HG03575 (cell line): ENCODE data around the gene DCX.
"Not testable (repeated sequence)": the region's sequence is repeated elsewhere in the genome, so short reads cannot be mapped to it uniquely, and the experiment has no call there.

Experiments
- ATAC-seq: cut with Tn5 transposase; IDR thresholded peaks from one replicate; pipeline ENCODE4 v1.9.1; 2021; ENCODE audit not compliant: unreplicated experiment, insufficient number of reproducible peaks, low FRiP score; ENCODE audit errors: extremely low read depth

DCX gene

DNA sequence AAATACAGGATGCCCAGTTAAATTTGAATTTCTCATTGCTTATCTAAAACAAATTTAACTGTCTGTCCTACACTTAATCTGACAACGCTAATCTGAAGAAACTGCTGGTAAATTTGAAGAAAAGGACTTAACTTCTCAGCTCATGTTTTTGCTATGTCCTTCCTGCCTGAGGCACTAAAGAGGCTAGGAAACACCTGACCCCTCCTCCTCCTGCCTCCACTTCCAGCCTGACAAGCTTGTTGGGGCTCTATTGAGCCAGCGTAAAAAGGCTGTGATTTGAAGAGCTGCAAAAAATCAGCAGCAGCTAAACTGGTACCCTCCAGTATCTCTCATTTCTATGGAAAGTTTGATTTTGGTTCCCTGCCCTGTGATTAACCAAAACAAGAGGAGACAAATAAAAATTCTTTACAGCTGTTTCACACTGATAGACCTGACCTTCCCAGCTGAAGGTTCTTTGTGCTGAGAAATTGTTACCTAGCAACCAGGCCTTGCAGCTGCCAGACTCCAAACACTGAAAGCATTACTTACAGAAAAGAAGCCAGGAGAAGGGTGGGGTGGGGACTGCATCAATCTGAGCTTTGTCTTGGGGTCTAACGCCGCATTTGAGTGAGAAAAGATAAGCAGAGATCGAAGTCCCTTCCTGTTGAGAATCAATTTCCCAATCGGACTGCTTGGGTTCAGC, 35.0 kb downstream of the DCX start:
- no peak for ATAC-seq

DNA sequence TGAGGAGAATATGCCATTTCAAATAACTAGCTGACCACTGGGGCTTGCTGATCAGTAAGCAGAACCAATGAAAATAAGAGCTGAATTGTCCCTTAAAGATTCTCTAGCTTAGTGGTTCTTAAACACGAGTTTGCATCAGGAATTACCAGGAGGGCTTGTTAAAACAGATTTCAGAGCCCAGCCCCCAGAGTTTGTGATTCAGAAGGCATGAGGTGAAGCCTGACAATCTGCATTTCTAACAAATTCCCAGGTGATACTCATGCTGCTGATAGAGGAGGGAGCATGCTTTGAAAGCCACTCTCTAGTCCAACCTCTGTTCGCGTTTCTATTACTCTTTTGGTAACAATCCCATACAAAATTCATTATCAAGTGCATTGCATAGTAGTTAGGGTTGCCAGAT, 35.5 kb downstream of the DCX start:
- ATAC-seq: no peak

DNA sequence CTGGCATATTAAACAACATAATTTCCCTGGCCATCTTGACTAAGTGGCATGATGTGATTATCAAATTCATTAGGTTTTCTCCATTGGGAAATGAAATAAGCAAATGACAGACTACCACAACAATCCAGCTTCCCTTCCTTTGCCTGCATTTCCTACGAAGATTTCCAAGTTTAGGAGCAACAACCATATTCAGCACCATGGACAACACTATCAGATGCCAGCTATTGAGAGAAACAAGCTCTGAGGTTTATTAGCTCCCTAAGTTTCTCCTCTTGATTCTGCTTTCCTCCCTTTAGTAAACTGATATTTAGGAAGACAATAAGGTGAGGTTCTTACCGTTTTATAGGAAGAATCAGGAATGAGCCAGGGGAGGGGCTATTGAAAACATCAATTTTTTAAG, 36.2 kb downstream of the DCX start:
- no peak for ATAC-seq

DNA sequence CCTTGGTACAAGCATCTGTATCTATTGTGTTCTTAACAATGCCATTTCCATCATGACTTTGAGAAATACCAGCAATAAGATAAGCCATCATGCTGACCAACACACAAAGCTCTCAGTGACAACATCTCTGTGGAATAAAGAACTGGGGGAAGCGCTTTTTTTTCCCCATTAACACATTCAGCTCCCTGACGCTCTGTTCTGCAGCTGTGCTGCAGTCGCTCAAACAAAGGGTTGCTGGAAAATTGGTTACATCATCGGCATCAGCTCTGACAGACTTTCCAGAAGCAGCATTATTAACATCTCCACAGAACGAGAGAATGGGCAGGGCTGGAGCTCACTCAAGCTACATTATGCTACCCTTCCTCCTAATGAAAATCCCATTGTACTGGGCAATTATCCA, 39.9 kb downstream of the DCX start:
- ATAC-seq: no peak

DNA sequence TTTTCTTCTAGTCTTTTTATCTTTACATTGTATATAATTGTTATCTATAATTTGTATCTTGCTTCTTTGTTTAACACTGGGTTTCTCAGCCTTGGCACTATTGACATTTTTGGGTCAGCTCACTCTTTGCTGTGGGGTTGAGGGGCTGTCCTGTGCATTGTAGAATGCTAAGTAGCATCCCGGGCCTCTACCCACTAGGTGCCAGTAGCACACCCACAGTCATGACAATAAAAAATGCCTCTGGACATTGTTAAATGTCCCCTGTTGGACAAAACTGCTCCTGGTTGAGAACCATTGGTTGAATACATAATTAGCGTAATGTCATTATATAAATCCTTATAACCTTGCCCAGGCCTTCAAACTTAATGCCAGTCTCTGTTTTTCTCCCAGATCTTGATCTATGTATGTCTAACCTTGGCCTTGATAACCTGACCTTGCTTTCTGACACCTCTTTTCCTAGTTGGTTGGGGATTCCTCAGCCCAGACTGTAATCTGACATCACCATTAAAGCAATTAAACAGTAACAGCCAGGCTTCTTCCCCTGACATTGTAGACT, 46.1 kb downstream of the DCX start:
- no peak for ATAC-seq

DNA sequence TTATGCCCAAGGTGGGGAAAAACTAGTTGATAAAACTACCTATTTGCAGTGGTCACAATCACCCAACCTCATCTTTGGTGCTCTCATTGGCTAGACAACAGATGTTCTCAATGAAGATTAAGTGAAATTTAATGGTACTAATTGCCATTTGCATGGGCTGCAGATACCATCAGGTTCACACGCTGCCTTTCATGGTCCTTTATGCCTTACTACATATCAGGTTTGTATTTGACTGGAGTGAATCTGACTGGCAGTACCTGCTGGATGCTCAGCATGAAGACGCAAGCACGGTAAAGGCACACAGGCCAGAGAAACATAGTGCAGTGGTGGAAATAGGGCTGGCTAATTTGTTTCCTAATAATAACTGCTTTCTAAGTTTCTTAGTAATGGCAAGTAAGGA, 48.3 kb downstream of the DCX start:
- no peak for ATAC-seq

DNA sequence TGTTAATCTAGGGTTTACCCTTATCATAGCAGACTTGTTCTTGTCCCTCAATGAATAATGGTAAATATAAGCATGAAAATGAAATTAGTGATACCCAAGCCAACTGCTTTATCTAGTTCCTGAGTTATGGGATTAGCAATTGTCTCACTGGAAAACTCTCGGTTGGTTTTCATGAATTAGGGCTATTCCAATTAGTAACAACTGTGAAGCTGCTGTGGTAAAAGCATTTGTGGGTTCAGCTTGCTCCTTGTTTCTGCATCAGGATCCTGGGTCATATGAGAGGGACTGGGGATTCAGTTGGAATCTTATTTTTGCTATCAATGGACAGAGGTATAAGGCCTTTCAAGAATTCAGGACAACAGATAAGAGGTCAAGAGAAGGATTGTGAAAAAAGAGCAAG, 50.2 kb downstream of the DCX start:
- no peak for ATAC-seq

DNA sequence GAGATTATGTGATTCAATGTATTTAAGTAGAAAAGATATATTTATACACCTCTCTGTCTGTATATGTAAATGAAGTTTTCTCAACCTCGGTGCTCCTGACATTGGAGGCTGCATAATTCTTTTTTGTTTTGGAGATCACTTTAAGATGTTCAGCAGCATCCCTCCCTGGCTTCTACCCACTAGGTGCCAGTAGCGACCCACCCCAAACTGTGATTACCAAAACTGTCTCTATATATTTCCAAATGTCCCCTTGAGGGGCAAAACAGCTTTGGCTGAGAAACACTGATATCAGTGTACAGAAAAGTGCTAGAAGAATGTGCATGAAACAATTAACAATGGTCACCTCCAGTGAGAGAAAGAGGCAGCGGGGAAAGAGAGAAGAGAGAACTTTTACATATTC, 51.2 kb downstream of the DCX start:
- no peak for ATAC-seq

DNA sequence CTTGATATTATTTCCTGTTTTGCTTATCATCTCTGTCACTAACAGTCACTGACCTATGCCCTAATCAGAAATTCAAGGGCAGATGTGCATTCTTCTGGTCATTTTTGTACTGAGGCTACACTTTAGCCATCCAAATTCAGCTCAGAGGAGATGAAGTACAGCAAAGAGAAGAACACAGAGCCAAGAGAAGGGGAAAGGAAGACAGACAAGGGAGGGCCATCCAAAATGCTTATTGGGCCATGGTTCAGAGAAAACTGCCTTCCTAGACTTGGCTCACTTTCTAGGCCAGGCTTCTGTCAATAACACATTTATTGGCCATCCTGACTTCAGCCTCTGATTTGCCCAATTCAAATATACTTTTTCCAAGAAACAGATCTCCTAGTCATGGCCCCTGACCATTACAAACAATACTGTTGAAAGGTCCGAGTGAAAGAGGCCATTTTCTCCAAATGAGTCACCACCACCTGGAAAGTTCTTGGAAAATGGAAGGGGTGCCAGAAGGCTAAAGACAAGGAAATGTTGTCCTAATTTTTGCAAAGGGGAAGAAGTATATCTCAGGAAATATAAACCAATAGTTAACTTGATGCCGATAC, 56.4 kb downstream of the DCX start:
- ATAC-seq: no peak

DNA sequence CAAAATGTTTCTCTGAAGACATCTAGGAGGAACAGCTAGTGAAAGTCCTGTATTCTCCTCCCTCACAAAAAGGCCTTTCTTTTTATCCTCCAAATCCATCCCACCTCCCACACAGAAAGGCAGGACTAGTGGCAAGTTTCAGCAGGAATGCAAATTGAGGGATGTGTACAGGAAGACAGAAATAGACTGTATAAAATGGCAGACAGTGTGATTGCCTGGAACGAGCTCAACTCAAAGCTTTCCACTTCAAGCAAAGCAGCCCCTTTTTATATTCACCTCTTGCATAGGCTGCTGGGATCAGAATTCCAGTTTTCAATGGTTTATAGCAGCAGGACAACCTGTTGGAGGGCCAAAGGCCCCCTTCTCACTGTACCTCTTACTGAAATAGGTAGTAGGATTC, 57.5 kb downstream of the DCX start:
- no peak for ATAC-seq

DNA sequence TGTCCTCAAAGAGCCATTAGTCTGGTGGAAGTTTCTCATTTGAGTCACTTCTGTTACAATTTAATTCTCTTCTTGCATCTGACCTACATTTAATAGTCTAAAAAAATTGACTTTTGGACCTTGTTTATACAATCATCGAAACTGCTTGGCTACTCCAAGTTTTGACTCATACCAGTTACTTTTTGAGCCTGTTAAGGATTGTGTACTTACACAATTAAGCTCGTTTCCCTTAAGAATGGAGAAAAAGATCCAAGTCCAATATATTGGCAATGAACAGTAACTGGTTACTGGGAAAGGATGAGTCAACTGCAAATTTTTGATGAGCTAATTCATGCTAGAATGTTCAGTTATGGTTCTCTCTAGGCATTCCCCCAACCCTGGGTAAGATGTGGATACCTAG, 58.2 kb downstream of the DCX start:
- ATAC-seq: no peak

DNA sequence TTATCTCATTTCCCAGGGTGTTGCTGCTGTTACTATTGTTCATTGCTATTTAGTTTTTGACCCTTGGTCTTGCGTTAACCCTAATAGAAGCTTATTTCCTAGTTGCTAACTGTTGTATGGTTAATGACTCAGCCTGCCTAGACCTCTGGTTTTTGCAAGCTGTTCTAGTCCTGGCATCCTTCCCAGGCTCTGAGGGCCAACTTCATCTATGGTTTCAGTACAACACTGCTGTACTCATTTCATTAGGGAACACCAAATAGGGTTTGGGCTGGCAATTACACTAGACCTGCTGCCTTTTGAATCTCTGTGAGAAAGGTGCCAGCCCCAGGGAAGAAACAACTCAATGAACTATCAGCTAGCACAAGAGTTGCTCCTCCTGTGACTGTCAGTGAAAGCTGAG, 59.6 kb downstream of the DCX start:
- no peak for ATAC-seq

DNA sequence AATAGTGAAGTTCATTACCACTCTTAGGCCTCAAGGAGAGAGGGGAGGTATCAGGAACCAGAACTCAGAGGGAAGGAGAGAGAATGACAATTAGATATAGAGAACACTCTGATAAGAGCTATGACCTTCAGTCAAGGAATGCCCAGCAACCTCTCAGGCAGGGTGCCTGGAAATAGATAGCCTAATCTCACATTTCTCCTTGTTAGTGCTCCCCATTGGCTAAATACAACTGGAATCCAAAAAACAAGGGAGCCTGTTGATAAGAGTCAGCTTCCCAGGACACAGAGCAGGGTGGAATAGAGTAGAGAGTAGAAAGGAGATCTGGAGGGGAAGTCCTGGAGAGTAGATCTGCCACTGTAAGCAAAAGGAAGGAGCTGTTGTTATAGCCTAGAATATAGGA, 62.1 kb downstream of the DCX start:
- ATAC-seq: no peak

DNA sequence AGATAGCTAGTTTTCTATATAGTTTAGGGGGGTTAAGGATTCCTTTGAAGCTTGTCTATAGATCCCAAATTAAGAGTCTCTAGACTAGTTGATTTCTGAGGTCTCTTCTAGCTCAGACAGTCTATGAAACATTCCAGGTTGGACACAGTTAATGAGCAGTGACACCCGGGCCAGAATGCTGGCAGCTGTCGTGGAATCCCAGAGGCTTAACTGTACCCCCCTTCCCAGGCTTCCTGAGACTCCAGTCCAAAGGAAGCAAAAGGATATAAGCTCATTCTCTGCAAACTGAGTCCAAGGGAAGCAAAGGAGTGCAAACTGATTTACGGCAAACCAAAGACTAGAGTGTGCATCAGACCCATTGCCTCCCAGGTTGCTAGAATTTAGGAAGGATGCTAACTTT, 62.9 kb downstream of the DCX start:
- no peak for ATAC-seq

DNA sequence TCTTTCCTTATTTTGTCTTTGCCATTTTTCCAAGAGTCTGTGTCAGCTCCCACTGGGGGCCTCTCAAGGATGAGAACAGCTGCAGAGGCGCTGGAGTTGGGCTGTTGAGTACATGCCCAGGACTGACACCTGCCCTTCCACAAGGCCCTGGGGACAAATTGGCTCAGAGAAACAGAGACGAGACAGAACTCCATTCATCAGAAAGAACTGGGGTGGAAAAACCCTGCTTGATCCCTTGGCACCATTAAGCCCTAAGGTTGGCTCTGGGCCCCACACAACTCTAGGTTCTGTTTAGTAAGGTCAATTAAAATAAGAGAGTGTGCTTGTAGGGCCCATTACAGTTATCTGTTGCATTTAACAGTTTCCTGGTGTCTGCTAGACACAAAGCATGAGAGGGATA, 63.6 kb downstream of the DCX start:
- ATAC-seq: no peak

DNA sequence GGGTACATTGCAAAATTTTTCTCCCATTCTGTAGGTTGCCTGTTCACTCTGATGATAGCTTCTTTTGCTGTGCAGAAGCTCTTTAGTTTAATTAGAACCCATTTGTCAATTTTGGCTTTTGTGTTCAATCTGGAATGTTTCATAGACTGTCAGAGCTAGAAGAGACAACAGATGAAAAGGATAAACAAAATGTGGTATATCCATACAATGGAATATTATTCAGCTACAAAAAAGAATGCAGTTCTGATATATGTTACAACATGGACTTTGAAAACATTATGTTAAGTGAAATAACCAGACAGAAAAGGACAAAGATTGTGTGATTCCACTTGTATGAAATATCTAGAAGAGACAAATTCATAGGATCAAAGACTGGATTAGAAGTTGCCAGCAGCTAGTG, 65.8 kb downstream of the DCX start:
- ATAC-seq: not testable (repeated sequence)

DNA sequence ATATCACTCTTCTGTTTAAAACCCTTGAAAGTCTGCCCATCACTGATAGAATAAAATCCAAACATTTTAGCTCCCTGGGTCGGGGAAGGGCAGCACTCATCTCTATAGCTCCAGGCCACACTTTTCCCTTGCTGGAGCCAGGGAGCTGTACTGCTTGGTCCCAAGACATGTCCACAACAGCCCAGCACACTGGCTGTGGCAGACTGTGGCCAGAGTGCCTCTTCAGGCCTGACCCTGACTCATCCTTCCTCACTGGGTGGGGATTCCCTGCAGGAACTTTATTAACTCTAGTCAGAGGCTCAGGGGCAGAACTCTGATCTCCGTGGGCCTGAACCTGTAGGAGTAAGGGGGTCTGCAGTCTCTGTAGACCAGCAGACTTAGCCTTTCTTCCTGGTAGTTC, 71.9 kb downstream of the DCX start:
- ATAC-seq: no peak

DNA sequence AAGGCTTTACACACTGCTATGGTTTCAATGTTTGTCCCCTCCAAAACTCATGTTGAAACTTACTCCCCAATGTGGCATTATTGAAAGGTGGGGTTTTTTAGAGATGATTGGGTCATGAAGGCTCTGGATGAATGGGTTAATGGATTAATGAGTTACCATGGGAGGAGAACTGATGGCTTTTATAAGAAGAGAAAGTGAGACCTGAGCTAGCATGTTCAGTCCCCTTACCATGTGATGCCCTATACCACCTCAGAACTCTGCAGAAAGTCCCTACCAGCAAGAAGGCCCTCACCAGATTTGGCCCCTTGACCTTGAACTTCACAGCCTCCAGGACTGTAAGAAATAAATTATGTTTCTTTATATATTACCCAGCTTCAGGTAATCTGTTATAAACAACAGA, 72.8 kb downstream of the DCX start:
- no peak for ATAC-seq

DNA sequence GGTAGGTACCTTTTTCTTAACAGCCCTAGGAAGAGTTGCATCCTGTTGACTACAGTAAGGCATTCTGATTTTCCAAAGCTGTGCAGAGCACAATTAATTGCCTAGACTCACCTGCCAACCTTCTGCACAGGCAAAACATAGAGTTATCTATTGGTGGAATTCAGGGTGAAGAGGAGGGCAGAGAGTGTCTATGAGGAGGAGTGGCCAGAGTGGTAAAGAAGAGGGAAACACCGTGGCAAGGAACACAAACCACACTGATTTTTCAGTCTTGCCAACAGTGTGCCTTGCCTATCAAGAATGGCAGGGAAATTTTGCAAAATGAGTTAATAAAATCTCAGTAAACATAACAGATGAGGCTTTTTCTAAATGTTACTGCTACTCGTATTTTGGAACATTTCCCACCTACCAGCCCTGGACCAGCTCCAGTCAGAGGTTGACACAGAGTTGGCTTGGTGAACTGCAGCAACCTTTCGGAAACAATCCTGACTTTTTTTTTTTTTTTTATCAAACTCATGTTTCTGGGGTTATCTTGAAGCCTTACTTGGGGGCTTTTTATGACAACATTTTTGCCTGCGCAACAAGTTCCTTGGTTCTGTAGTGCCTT, 73.8 kb downstream of the DCX start:
- no peak for ATAC-seq

DNA sequence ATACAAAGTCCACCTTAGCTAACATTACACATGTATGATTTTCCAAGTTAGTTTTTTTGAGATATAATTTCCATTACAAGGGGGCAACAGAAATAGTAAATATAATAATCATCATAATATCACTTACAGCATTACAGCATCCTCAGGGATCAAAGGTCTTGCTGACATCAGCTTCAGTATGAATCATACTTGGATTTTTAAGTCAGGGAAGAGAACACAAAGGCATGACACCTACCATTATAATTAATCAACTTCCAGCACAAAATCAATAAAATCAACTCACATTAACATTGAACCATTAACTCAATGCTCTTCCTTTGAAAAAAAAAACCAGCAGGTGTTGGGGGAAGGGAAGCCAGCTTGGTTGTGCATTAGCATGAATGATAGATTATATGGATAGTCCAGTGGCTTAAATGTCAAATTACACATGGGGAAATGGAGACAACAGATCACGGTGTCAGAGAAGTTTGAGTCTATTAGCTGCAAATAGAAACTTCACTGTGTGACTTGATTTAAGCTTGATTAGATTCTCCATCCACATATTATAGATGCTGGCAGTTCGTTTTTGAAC, 74.8 kb downstream of the DCX start:
- ATAC-seq: no peak
